HPDE6-E6E7 (cell line): ENCODE results near the gene FBXO17.

Experiments used
- DNase-seq: peaks from one replicate; pipeline ENCODE4 v3.0.0; 2011; ENCODE audit warnings: missing footprints; ENCODE audit errors: extremely low spot score

The FBXO17 gene

DNA sequence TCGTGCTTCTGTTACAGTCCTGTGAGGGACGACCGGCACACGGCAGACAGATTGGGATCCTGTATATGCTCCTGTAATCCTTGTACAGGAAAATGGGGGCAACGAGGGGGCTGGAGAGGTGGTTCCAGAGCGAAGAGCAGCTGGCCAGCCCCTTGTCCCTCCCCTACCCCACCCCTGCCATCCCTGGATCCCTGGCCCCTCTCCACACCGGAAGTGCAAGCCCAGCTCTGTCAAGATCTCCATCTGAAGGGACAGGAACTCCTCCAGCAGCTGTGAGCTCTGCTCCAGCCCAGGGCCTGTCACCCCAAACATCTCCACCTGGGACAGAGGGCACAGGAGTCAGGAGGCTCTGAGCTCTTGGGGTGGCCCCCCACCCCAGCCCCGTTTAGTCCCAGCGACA is 58.0 kb downstream of the FBXO17 start:
- DNase-seq, result no peak

DNA sequence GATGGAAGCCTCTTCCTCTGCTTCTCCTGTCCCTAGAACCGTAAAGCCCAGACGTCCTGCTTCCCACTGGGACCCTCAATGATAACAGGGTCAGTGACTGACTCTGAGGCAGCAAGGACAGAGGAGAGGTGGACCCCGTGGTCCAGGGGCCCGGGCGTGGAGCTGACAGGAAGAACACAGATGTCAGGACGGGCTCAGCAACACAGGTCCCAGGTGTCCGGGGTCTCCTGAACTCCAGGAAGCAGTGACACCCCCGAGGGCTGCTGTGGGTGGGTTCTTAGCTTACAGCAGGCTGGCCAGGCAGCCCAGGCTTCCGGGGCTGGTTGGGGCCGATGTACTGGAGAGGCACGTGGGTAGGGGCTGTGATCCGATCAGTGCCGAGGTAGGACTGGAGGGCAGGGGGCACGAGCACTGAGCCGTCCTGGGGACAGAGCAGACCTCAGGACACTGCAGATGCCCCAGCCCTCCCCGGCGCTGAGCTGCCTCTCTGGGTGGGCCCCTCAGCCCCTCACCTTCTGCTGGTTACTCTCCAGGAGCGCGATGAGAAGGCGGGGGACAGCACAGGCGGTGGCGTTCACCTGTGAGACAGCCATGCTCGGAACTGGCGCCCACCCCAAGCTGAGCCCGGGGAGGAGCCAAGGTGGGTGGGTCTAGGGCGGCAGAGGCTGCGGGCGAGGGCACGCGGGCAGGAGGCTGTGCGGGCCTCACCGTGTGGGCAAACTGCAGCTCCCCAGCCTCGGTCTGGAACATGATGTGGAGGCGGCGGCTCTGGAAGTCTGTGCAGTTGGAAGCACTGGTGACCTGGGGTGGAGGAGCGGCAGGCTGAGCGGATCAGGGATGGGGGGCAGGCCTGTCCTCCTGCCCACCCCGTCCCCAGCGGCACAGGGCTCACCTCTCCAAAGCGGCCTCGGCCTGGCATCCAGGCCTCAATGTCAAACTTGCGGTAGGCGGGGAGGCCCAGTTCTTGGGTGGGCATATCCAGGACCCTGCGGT is 59.9 kb downstream of the FBXO17 start:
- DNase-seq, result no peak

DNA sequence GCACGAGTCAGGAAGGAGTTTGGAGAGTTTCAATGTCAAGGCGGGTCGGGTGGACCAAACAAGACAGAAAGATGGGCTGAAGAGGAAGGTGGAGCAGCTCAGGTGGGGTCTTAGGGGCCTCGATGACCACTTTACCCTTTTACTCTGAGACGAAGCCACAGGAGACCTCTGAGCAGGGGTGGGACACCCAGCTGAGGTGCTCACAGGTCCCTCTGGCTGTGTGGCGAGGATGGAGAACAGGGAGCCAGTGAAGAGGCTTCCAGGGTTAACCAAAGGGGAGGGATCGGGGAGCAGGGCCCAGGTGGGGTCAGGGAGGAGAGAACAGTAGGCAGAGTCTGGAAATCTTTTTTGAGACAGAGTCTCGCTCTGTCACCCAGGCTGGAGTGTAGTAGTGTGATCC is 61.6 kb downstream of the FBXO17 start:
- no peak for DNase-seq

DNA sequence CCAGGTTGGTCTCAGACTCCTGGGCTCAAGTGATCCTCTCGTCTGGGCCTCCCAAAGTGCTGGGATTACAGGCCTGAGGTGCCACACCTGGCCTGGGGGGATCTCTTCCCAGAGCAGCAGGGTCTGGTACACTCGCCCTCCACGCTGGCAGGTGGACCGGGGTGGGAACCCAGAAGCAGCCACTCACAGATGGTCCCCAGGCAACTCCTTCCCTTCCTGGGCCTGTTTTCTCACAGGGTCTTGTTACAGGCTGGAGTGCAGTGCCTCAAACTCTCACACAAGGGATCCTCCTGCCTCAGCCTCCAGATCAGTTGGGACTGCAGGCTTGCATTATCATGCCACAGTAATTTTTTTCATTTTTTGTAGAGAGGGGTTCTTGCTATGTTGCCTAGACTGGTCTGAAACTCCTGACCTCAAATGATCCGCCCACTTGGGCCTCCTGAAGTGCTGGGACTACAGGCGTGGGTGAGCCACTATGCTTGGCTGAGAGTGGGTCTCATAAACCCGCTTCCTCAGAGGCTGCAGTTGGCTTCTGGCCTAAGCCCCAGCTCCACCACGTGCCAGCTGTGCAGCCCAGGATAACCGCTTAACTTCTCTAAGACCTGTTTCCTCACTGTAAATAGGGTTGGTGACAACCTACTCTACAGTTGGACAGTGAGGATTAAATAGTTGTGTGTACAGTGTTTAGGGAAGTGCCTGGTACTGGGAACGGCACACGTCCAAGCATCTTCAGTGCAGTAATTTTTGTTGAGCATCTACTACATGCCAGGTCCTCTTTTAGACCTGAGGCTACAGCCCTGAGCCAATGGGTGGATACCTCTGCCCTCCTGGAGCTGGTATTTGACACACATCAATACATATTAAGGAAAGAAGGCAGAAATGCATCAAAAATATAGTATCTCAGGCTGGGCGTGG is 62.7 kb downstream of the FBXO17 start:
- DNase-seq, result no peak

DNA sequence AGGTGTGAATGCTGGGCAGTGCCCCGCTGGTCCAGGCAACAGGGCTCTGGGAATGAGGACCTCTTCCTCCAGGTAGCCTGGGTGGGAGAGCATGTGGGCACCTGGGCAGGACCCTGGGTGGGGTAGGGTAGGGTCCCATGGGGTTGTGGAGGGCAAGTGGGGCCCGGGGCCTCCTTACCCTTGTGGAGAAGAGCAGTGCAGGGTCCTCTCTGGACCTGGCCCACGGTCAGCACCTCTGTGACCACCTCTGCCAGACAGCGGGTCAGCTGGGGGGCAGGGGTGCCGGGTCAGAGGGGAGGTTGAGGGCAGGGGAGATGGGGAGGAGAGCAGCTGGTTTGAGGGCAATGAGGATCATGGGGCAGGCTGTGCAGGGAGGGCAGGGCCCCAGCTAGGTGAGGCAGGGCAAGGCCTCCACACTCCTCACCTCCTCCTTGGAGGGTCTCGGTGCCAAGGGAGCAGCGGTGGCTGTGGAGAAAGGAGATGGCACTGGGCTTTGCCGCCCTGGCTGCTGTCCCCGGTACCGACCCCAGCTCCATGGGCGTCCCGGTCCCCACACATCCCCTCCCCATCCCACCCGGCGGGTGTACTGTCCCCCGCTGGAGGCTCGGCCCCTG is 64.0 kb downstream of the FBXO17 start:
- DNase-seq, result no peak

DNA sequence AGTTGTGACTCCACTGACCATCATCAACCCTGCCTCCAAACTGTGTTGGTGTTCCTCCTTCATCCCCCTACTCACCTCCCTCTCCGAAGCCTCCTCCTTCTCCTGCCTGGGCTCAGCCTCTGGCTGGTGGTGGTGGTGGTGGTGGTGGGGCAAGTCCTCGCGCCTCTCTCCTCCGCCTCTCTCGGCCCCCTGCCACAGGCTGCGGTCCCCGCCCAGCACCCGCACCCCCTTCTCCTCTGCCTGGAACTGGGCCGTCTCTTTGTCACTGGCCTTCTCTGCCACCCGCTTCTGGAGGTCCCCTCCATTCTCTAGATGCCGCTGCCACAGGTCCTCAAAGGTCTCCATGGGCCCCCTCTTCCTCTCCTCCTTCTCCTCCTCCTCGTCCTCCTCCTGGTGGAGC is 65.1 kb downstream of the FBXO17 start:
- no peak for DNase-seq

DNA sequence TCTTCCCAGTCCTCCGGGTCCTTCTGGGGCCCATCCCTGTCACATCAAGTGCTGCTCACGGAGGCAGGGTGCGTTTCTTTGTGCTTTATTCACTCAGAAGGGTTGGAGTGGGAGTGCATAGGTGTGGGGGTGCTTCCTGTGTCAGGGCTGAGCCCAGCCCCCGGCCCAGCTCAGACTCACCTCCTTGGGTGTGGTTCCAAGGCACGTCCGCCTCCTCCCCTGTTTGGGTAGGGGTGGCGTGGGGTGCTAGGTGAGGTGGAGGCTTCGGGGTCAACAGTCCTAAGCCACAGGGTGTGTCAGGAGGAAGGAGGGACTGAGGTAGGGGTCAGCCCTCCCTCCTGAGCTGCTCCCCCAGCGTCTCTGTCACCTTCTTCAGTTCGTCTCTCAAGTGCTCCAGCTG is 66.6 kb downstream of the FBXO17 start:
- DNase-seq, result no peak

DNA sequence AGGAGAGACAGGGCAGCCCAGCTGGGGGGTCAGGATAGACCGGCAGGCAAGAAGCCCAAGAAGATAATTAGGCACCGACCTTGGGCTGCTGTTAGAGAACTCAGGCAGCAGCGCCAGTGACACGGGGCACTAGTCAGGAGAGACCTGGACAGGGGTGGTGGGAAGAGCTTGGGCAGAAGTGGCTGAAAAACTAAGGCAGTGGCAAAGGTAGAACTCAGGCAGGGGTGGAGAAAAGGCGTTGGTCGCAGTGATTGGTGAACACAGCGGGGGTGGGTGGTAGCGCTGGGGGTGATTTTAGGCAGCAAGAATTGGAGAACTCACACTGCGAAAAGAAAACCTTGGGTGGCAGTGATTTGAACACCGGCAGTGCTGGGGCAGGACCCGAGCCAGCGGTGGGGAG is 67.9 kb downstream of the FBXO17 start:
- no peak for DNase-seq

DNA sequence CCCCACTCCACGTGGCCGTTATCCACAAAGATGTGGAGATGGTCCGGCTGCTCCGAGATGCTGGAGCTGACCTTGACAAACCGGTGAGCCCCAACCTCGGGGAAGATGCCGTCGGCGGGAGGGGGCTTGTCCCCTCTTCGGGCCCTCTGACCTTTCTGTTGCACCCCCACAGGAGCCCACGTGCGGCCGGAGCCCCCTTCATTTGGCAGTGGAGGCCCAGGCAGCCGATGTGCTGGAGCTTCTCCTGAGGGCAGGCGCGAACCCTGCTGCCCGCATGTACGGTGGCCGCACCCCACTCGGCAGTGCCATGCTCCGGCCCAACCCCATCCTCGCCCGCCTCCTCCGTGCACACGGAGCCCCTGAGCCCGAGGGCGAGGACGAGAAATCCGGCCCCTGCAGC is 68.3 kb downstream of the FBXO17 start:
- DNase-seq, result no peak

DNA sequence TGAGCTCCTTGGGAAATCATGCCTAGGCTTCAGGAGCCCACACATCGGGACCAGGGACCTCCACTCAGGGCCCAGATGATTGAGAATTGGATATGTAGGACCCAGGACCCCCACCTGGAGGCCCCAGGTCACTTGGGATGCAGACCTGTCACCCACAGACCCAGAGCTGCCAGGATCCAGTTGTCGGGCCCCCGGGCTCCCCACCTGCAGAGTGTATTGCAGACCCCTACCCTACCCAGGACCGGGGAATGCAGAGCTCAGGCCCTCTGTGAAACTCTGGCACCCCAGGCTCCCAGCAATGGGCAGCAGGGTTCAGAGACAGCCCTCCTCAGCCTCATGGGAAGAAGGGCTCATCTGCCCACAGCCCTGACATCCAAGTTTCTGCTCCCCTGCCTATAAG is 69.9 kb downstream of the FBXO17 start:
- no peak for DNase-seq

DNA sequence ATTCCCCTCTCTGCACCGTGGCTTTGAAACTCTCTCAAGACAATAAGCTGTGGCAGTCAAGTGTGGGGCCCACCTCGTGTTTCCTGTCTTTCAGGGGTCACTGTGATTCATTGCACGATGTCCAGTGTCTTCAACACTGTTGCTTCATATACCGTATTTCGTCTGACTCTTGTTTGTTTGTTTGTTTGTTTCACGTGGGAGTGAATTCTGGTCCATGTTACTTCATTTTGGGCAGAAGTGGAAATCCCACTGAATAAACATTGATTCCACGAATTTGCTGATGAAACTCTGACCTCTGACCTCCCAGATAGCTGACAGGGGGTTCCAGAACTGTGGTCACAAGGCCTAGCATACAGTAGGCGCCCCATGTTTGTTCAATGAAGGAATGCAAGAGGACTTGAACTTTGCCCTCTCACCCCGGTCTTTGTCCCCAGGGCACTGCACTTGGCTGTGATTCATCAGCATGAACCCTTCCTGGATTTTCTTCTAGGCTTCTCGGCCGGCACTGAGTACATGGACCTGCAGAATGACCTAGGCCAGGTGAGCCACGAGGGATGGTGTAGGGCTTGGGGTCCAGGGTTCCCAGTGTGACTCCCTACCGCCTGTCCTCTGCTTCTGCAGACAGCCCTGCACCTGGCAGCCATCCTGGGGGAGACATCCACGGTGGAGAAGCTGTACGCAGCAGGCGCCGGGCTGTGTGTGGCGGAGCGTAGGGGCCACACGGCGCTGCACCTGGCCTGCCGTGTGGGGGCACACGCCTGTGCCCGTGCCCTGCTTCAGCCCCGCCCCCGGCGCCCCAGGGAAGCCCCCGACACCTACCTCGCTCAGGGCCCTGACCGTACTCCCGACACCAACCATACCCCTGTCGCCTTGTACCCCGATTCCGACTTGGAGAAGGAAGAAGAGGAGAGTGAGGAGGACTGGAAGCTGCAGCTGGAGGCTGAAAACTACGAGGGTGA is 70.7 kb downstream of the FBXO17 start:
- no peak for DNase-seq

DNA sequence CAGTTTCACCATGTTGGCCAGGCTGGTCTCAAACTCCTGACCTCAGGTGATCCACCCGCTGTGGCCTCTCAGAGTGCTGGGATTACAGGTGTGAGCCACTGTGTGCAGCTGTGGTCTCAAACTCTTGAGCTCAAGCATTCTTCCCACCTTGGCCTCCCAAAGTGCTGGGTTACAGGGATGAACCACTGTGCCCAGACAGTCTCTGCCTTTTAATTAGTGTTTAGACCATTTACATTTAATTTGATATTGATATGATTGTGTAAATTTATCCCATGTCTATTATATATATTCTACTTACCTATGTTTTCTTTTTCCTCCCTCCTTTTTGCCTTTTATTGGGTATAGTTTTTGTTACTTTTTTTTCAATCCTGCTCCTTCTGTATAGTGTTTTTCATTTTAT is 73.9 kb downstream of the FBXO17 start:
- no peak for DNase-seq

DNA sequence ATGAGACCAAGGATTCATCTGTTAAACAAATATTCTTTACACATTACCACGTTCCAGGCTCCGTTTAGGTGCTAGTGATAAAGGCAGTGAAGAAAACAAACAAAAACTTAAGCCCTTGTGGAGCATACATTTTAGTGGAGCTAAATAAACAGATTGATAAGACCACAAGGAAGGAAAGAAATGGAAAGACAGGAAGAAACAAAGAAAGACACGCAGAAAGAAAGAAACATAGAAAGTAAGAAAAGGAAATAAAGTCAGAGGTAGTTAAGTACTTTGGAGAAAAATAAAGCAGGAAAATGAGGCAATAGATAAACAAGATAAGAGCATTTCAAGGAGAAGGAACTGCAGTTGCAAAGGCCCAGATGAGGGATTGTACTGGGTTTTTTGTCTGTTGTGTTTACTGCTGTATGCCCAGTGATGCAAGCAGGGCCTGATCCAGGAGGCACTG is 74.8 kb downstream of the FBXO17 start:
- no peak for DNase-seq

DNA sequence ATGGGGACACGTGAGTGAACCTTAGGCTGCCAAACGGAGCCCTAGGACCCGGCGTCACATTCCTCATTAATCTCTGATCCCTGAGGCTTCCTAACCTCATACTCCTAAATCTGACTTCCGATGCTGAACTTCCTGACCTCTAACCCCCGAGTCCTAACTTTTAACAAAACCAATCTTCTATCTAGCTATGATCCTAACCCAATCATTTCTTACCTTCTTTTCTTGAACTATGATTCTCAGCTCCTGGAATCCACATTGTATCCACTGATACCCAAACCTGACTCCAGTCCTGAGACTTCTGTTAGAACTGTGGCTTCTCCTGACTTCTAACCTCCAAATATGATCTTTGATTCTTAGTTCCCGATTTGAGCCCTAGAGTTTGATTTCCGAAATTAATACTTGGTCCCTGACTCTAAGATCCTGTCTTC is 75.3 kb downstream of the FBXO17 start:
- DNase-seq, result peak; percentile 58

DNA sequence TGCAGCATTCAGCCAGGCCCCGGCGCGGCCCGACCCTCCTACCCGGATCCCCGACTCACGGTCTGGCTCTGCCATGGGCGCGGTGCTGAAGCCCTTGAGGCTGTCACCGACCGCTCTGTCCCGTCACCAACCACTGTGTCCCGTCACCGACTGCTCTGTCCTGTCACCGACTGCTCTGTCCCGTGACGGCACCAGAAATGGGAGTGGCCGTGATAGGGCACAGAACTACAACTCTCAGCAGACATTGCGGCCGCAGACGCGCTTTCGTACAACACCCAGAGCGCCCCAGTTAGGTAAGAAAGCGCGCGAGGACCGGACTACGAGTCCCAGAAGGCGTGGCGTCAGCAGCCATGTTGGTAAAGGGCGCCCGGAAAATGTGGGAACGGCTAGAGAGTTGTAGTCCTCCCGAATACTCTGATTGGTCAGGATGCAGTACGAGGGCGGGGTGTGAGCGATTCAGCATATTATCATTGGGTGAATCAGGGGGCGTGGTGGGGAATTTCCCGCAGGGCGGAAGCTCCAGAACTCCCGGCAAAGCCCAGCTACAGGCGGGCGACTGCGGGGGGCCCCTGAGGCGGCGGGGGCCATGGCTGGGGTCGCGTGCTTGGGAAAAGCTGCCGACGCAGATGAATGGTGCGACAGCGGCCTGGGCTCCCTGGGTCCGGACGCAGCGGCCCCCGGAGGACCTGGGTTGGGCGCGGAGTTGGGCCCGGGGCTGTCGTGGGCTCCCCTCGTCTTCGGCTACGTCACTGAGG is 75.9 kb downstream of the FBXO17 start, which contains the start of the genes NFKBIB and SIRT2:
NFKBIB (plus strand) TSS at position 523 of the 755 bp plus-strand sequence; CDS start at position 587, 64 bp downstream.
SIRT2 (minus strand) TSS at position 172 of the 755 bp plus-strand sequence; CDS start at position 75, 97 bp downstream.
- peak; percentile 99 for DNase-seq

DNA sequence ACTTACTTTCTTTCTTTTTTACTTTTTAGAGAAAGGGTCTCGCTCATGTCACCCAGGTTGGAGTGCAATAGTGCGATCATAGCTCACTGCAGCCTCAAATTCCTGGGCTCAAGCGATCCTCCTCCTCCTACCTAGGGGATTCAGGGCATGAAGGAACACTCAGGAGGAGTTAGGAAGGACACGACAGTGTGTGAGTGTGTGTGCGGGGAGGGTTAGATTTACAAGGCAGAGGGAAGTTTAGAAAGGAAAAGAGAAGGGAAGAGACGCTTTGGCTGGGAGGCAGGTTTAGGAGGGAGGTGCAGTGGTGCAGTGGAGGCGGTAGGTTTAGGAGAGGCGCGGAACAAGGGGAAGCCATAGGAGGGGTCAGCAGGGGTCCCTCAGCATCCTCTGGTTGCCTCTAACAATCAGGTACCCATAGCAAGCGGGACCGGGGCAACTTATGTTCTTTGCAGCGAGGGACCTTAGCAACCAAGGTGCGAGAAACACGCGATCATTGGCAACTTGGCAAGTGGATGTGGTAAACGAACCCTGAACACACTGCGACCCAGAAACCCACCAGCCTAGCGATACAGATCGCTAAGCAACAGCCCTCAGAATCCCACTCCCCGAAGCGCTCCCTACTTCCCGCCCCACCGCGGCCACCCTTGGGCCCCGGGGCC is 76.6 kb downstream of the FBXO17 start:
- no peak for DNase-seq

DNA sequence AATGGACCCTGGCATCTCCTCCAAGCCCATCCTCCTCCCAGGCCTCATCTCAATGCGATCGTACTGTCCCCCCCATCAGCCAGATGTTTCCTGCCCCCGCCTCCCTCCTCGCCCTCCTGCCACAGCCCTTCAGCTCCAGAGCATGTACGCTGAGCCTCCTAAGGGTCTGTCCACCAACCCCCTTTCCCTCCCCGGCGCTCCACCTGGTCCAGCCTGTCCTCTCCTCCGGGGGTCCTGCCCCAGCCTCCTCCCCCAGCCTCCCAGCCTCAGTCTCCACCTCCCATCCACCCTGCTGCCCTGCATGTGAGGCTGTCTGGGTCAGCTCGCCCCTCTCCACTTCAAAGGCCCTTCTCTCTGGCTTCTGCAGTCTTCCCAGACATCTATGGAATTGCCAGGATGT is 80.6 kb downstream of the FBXO17 start:
- no peak for DNase-seq

DNA sequence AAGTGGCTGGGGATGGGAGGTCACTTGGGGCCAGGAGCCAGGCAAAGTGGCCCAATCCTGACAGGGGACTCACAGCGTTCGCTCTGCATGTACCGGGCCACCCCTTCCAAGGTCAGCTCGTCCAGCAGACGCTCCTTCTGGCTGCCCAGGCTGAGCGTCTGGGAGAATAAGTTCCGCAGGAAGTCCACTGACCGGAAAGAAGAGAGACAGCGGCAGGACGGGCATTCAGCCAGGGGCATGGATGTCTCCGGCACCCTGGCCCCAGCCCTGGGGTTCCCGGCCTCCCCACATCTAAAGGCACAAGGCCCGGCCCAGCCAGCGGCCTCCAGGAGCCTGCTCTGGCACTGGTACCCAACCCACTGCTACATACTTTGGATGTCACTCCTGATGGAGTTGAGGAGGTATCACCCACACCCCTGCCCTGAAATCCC is 82.2 kb downstream of the FBXO17 start:
- no peak for DNase-seq

DNA sequence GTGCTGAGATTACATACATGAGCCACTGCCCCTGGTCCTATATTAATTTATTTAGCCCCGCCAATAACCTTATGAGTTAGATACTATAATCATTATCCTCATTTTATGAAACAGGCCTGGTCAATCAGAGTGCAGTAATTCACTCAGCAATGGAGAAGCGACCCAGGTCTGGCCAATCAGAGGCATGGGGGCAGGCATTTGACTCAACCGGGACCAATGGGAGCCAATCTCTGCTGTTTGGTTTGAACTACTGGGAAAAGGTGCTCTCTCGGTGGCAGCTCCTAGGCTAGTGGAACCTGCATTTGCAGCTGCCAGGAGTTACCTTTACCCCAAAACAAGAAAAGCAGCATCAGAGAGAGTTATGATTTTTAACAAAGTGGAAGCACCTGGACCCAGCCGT is 82.7 kb downstream of the FBXO17 start:
- no peak for DNase-seq
